H1 (cell line): ENCODE data around the gene ARHGDIB.

ENCODE experiments used
- CEBPB ChIP-seq: IDR thresholded peaks from 2 replicates; pipeline ENCODE4 v1.6.1; 2012; ENCODE audit warnings: low read depth, low read length
- EZH2 ChIP-seq: fragments of 200-600 bp; sonication (generic); IDR thresholded peaks from 2 replicates; pipeline ENCODE4 v1.7.1; 2012; ENCODE audit warnings: low read depth, mild to moderate bottlenecking, moderate library complexity, low read length, inconsistent platforms; ENCODE audit not compliant: severe bottlenecking
- GABPA ChIP-seq: IDR thresholded peaks from 2 replicates; pipeline ENCODE4 v1.6.1; 2011; ENCODE audit warnings: mild to moderate bottlenecking, low read length, moderate library complexity, borderline replicate concordance; ENCODE audit not compliant: insufficient read depth
- RAD21 ChIP-seq, 2 experiments: IDR thresholded peaks in 1 of 2; conservative IDR thresholded peaks in 1 of 2; 2 replicates each; pipeline ENCODE4 v1.6.1; 2011; ENCODE audit warnings: low read depth in 2 of 2, low read length in 2 of 2, improper control_type of control experiment in 1 of 2, inconsistent platforms in 1 of 2, mild to moderate bottlenecking in 1 of 2, moderate library complexity in 1 of 2
- RBBP5 ChIP-seq: IDR thresholded peaks from 2 replicates; pipeline ENCODE4 v1.7.1; 2012; ENCODE audit warnings: low read depth, mild to moderate bottlenecking, inconsistent platforms, low read length, moderate library complexity, borderline replicate concordance
- TF ChIP-seq, protein P1 (sequence below): IDR thresholded peaks from 2 replicates; pipeline ENCODE4 v1.6.1; 2011; ENCODE audit warnings: low read depth, mild to moderate bottlenecking, low read length; ENCODE audit not compliant: insufficient read depth
- TF ChIP-seq, protein P2 (sequence below), 3 experiments: IDR thresholded peaks; 1 replicate in 2 of 3; 2 replicates in 1 of 3; pipeline versions ENCODE4 v1.5.1 to v1.6.1; 2011; ENCODE audit warnings: low read length in 3 of 3, mild to moderate bottlenecking in 3 of 3, inconsistent platforms in 2 of 3, low read depth in 1 of 3, moderate library complexity in 1 of 3; ENCODE audit not compliant: insufficient read depth in 1 of 3; ENCODE audit errors: control extremely low read depth in 1 of 3

- TF ChIP-seq, protein P1, sequence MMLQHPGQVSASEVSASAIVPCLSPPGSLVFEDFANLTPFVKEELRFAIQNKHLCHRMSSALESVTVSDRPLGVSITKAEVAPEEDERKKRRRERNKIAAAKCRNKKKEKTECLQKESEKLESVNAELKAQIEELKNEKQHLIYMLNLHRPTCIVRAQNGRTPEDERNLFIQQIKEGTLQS, result no peak
- TF ChIP-seq RBBP5 (no peak), RAD21 (IDR thresholded peaks at IDR 0.05 in 1 of 2, conservative IDR thresholded peaks at IDR 0.05 in 1 of 2; ENCODE audit: low read depth in 2 of 2, low read length in 2 of 2) (no peak), CEBPB (no peak), EZH2 (no peak), GABPA (no peak)
- TF ChIP-seq, protein P2, sequence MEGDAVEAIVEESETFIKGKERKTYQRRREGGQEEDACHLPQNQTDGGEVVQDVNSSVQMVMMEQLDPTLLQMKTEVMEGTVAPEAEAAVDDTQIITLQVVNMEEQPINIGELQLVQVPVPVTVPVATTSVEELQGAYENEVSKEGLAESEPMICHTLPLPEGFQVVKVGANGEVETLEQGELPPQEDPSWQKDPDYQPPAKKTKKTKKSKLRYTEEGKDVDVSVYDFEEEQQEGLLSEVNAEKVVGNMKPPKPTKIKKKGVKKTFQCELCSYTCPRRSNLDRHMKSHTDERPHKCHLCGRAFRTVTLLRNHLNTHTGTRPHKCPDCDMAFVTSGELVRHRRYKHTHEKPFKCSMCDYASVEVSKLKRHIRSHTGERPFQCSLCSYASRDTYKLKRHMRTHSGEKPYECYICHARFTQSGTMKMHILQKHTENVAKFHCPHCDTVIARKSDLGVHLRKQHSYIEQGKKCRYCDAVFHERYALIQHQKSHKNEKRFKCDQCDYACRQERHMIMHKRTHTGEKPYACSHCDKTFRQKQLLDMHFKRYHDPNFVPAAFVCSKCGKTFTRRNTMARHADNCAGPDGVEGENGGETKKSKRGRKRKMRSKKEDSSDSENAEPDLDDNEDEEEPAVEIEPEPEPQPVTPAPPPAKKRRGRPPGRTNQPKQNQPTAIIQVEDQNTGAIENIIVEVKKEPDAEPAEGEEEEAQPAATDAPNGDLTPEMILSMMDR (IDR thresholded peaks at IDR 0.05; ENCODE audit: control extremely low read depth in 1 of 3, insufficient read depth in 1 of 3, low read depth in 1 of 3, low read length in 3 of 3), result no peak
Measured at GRCh38 chr12:14975457-14975856, 14.1 kb upstream of the ARHGDIB start.
